HTERT RPE-1 (cell line): ENCODE measurements around the gene SDHA.
"Not testable (repeated sequence)": the region's sequence is repeated elsewhere in the genome, so short reads cannot be mapped to it uniquely, and the experiment has no call there.

Source experiments
- in situ Hi-C: fragments of 300-500 bp; cut with MboI; formaldehyde crosslinking; loops from 4 replicates; pipeline ENCODE4 v1.14.3; 2020; ENCODE audit warnings: low sequenced_read_pairs

Gene SDHA

GRCh38 chr5:296954-297353, 78.8 kb downstream of the SDHA start:
- in situ Hi-C loops: not testable (repeated sequence)

GRCh38 chr5:297448-297847, 79.3 kb downstream of the SDHA start:
- in situ Hi-C loops: not testable (repeated sequence)

- in situ Hi-C loops: not testable (repeated sequence)
Measured at GRCh38 chr5:297991-298736, 80.0 kb downstream of the SDHA start.

- in situ Hi-C loops: no loop called here
Measured at GRCh38 chr5:298737-299125, 80.6 kb downstream of the SDHA start.

- in situ Hi-C loops: not testable (repeated sequence)
Measured at GRCh38 chr5:299921-300320, 81.8 kb downstream of the SDHA start.

GRCh38 chr5:300691-301435, 82.7 kb downstream of the SDHA start:
- in situ Hi-C loops: not testable (repeated sequence)

GRCh38 chr5:302416-302815, 84.3 kb downstream of the SDHA start:
- in situ Hi-C loops: not testable (repeated sequence)

- in situ Hi-C loops: no loop called here
Measured at GRCh38 chr5:302966-303365, 84.8 kb downstream of the SDHA start.

GRCh38 chr5:303741-304140, 85.6 kb downstream of the SDHA start:
- in situ Hi-C loops: not testable (repeated sequence)

- in situ Hi-C loops: no loop called here
Measured at GRCh38 chr5:305050-305449, 86.9 kb downstream of the SDHA start.

GRCh38 chr5:305459-305858, 87.3 kb downstream of the SDHA start:
- in situ Hi-C loops: no loop called here

GRCh38 chr5:306011-306805, 88.1 kb downstream of the SDHA start:
- in situ Hi-C loops: no loop called here
